CD4-positive, alpha-beta T cell treated with Interferon gamma for 1 hour (primary cell): ENCODE results near the gene CDYL2.

Source experiments
- DNase-seq: peaks from one replicate; pipeline ENCODE4 v3.0.0-alpha.2; 2020

CDYL2 gene

GRCh38 chr16:80618862-80619648, 185.3 kb downstream of the CDYL2 start:
- no peak for DNase-seq

- no peak for DNase-seq
Observed at GRCh38 chr16:80616362-80616761, 188.0 kb downstream of the CDYL2 start.

GRCh38 chr16:80615735-80616134, 188.7 kb downstream of the CDYL2 start:
- no peak for DNase-seq

GRCh38 chr16:80614908-80615671, 189.3 kb downstream of the CDYL2 start:
- DNase-seq, result no peak

GRCh38 chr16:80612461-80613017, 191.9 kb downstream of the CDYL2 start:
- DNase-seq, result no peak

- no peak for DNase-seq
Observed at GRCh38 chr16:80611930-80612327, 192.5 kb downstream of the CDYL2 start.

- DNase-seq, result no peak
Observed at GRCh38 chr16:80611171-80611929, 193.0 kb downstream of the CDYL2 start.

- no peak for DNase-seq
Observed at GRCh38 chr16:80610481-80611156, 193.8 kb downstream of the CDYL2 start.

GRCh38 chr16:80608946-80609345, 195.5 kb downstream of the CDYL2 start:
- no peak for DNase-seq

- DNase-seq, result no peak
Observed at GRCh38 chr16:80607204-80607603, 197.2 kb downstream of the CDYL2 start.

- no peak for DNase-seq
Observed at GRCh38 chr16:80606221-80606766, 198.1 kb downstream of the CDYL2 start.

GRCh38 chr16:80604600-80605355, 199.6 kb downstream of the CDYL2 start:
- no peak for DNase-seq

- DNase-seq, result no peak
Observed at GRCh38 chr16:80602894-80603293, 201.5 kb downstream of the CDYL2 start.

- DNase-seq, result no peak
Observed at GRCh38 chr16:80601182-80601581, 203.2 kb downstream of the CDYL2 start.

GRCh38 chr16:80599466-80599865, 204.9 kb downstream of the CDYL2 start:
- DNase-seq, result no peak

- DNase-seq, result no peak
Observed at GRCh38 chr16:80596507-80597207, 207.7 kb downstream of the CDYL2 start.

GRCh38 chr16:80594756-80595155, 209.6 kb downstream of the CDYL2 start:
- no peak for DNase-seq

- DNase-seq, result no peak
Observed at GRCh38 chr16:80592273-80592672, 212.1 kb downstream of the CDYL2 start.

- no peak for DNase-seq
Observed at GRCh38 chr16:80591071-80591915, 213.1 kb downstream of the CDYL2 start.

- DNase-seq, result no peak
Observed at GRCh38 chr16:80587071-80587470, 217.3 kb downstream of the CDYL2 start.
